ENCODE data around the gene PRPF31.

PRPF31 gene

DNA sequence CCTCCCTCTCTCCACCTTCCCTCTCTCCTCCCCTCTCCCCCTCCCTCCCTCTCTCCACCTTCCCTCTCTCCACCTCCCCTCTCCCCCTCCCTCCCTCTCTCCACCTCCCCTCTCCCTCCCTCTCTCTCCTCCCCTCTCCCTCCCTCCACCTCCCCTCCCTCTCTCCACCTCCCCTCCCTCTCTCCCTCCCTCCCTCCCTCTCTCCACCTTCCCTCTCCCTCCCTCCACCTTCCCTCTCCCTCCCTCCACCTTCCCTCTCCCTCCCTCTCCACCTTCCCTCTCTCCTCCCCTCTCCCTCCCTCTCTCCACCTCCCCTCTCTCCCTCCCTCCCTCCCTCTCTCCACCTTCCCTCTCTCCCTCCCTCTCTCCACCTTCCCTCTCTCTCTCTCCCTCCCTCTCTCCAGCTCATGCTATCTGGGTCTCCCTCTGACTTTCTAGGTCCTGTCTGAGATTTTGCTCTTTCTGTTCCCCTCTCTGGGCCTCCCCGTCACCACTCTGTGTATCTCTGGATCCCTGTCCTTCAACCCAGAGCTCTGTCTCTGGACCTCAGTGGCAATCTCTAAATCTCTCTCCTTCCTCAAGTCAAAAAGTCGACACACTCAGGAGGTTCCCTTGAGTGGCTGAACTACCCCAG lies 18.5 kb downstream of the PRPF31 start:
- no peak for DNase-seq (ENCODE audit: low read depth)
- no peak overlapping the region for H3K4me3 ChIP-seq (ENCODE audit: low read length)
- TF ChIP-seq, protein P1, sequence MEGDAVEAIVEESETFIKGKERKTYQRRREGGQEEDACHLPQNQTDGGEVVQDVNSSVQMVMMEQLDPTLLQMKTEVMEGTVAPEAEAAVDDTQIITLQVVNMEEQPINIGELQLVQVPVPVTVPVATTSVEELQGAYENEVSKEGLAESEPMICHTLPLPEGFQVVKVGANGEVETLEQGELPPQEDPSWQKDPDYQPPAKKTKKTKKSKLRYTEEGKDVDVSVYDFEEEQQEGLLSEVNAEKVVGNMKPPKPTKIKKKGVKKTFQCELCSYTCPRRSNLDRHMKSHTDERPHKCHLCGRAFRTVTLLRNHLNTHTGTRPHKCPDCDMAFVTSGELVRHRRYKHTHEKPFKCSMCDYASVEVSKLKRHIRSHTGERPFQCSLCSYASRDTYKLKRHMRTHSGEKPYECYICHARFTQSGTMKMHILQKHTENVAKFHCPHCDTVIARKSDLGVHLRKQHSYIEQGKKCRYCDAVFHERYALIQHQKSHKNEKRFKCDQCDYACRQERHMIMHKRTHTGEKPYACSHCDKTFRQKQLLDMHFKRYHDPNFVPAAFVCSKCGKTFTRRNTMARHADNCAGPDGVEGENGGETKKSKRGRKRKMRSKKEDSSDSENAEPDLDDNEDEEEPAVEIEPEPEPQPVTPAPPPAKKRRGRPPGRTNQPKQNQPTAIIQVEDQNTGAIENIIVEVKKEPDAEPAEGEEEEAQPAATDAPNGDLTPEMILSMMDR (IDR thresholded peaks at IDR 0.05; ENCODE audit: insufficient read depth, low read depth, low read length, missing control alignments), result no peak

DNA sequence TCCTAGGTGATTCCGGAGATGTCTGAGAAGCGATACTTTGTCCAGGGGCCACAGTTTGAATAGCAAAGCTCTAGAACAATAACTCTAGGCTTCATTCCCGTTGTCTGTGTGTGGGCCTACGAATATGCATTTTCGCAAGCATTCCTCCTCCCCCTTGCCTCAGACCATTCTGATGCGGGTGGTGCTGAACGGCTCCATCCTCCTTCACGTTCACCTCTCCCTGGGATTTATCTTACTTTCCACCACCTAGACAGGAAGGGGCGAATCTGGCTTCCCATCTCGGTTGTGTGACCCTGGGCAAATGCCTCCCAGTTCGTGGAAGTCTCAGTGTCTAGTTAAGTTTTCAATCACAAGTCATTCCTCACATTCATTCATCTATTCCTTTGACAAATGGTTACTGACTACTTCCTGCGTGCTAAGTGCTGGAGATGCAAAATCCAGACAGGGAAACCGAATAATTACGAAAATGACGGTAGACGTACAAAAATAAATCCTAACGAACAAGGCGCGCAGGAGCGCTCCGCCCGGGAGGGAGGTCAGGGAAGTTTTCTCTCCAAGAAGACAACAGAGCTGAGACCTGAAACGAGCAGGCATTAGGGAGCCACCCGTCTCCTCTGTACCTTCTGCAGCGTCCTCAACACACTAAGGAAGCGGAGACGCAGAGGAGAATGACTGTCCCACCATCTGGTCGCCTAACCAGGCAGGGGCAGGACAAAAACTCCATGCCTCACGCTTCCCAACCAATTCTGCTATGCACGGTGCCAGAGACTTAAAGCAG lies 20.7 kb downstream of the PRPF31 start:
- peak; percentile 15 for DNase-seq (ENCODE audit: low read depth)
- TF ChIP-seq, protein P1 (IDR thresholded peaks at IDR 0.05; ENCODE audit: insufficient read depth, low read depth, low read length, missing control alignments), result no peak
- peak overlapping the region; percentile 66 for H3K4me3 ChIP-seq (ENCODE audit: low read length)

DNA sequence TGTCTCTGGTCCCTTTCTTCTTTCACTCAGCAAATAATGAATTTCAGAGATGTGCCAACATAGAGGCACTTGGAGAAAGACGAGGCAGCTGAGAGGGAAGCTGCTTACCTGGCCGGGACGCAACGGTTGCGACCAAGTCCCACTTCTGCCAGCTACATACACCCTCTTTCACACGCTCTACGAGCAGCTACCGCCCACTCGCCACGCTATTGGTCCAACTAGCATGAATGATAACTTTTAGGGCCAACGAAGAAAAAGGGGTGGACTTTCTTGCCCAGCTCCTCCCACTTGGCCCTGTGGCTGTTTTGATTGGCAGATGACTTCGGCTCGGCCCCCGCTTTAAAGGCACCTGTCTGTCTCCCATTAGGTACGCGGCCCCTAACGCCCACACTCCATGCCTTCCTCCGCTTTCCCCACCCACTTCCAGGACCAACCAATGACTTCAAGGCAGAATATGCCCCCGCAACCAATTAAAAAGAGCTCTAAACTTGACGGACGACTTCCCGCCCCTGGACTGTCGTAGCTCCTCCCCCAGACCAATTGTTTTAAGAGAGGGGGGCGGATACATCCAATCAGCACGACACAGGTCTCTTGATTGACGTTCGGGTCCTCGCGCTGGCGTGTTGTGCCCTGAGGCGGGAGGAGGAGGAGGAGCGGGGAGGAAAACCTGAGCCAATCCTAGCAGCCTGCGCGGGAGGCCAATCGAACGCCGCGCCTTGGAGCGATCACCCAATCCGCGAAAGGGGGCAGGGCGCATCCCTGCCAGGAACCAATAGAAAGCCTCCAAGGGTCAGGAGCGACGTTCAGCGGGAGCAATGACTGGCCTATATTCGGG lies 21.5 kb downstream of the PRPF31 start:
- TF ChIP-seq, protein P1 (IDR thresholded peaks at IDR 0.05; ENCODE audit: insufficient read depth, low read depth, low read length, missing control alignments), result no peak
- peak; percentile 100 for DNase-seq (ENCODE audit: low read depth)
- H3K4me3 ChIP-seq (ENCODE audit: low read length), result peak overlapping the region; percentile 67

DNA sequence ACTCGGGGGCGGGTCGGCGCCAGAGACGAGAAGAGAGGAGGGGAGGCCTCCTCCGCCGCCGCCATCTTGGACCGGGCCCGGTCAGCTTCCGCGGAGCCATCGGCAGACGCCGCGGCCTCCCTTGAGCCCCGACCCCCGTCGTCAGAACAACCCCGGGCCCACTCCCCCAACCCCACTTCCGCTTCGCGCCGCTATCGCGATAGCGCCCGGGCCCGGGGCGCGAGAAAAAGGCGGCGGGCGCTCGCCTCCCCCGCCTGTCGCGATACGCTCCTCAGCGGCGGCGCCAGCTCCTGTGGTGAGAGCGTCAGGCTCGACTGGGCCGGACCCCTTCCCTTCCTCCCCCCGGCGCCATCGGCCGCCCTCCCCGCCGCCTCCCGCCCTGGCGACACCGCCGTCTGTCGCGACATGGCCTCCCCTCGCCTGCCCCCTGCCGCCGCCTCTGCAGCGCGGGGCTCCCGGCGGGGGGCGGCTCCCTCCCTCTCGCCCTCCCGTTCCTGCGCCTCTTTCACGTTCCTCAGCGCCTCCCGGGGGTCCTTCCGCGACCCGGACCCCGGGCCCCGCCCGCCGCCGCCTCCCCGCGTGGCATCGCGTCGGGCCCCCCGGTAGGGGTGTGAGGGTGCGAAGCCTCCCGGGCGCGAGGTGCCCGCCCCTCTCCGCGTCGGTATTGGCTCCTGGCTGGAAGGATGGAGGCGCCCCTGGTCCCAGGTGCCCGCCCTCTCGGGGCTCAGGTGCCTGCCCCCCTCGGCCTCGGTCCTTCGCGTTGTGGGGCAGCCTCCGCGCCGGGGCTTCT lies 22.3 kb downstream of the PRPF31 start, which contains the start of gene CNOT3:
Gene CNOT3 (plus strand): TSS at position 64 of the 790 bp plus-strand sequence. CDS start 5,217 bp downstream, outside the sequence.
- H3K4me3 ChIP-seq (ENCODE audit: low read length), result peak within 1 kb of the TSS; percentile 67
- TF ChIP-seq, protein P1 (IDR thresholded peaks at IDR 0.05; ENCODE audit: insufficient read depth, low read depth, low read length, missing control alignments), result no peak
- DNase-seq (ENCODE audit: low read depth), result no peak

DNA sequence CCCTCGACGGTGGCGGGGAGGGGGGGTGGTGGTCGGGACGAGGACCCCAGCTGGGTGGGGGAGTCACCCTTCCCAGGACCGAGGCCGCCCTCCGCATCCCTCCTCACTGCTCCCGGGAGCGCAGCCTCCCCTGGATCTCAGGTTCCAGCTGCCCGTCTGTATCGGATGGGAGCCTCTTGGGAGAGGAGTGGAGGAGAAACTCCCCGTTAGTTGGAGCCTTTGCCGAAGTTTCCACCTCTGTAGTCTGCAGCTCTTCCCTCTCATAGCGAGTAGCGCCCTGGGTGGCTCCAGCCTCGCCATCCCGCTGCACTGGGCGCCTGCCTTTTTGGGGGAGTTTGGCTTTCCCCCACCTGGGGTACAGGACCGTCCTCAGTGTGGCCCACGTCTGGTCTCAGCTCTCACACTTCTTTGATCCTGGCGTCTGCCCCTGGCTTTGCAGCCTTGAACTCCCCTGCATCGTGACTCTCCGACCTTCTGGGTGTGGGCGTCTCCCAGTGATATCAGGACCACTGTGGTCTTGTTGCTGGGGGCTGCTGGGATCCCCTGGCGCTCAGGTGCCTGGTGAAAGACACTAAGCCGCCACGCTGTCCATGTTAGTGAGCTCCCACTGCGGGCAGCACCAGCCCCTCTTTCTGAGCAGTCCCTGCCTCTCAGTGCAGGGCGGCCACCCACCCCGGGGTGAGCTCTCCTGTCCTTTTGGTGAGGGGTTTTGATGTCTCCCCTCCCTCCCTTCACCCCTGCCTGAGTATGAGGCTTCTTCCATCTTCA lies 23.1 kb downstream of the PRPF31 start:
- DNase-seq (ENCODE audit: low read depth), result no peak
- TF ChIP-seq, protein P1 (IDR thresholded peaks at IDR 0.05; ENCODE audit: insufficient read depth, low read depth, low read length, missing control alignments), result no peak
- peak overlapping the region; percentile 67 for H3K4me3 ChIP-seq (ENCODE audit: low read length)
